ENCODE measurements around the gene MOB3C. TPM values are rescaled to one million over a fixed set of nuclear protein-coding genes. Genes with fewer than 3 reads are reported as not detected.

Gene MOB3C
- total RNA-seq, 2 donors from 2014 or later, result 1.7 to 2.3 TPM

DNA sequence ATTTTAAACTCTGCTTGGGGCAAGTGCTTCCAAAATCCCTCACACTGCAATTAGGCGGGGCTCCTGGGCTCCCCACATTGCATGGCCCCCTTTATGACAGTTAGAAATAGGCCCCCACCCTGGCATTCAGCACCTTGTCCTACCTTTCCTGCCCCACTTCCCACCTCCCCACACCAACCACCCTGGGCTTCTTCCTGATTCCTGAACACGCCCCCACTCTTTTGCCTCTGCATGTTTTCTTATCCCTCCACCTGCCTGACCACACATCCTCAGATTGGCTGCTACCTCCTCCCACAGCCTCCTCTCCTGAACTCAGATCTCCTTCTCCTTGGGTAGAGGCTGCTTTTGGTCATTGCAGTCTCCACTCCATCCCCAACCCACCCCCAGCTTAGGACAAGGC lies 1.5 kb downstream of the MOB3C start:
- WGBS, 2 experiments (ENCODE audit: insufficient coverage in 1 of 2, insufficient read length in 1 of 2), result 89 to 92% methylated on average over 1 to 2 of the region's 2 CpGs
- Histone ChIP-seq H3K36me3 (ENCODE audit: control insufficient read depth, insufficient read depth, low read length) (no peaks in the 10 kb centered on the region), H3K4me1 (ENCODE audit: control insufficient read depth, insufficient read depth, low read length) (peaks cover 7% of the 10 kb centered on the region), H3K4me3 (ENCODE audit: low read length) (no peak overlapping the region), H3K9ac (ENCODE audit: extremely low read depth, low read length, poor library complexity, severe bottlenecking) (no peak overlapping the region), H3K9me3 (ENCODE audit: control insufficient read depth, low read length) (no peaks in the 10 kb centered on the region), H3K27me3 (ENCODE audit: control insufficient read depth, insufficient read depth, low read length, poor library complexity, severe bottlenecking) (peaks cover 36% of the 10 kb centered on the region), H3K27ac (ENCODE audit: low read depth, low read length) (no peak overlapping the region)
- TF ChIP-seq, protein P1, sequence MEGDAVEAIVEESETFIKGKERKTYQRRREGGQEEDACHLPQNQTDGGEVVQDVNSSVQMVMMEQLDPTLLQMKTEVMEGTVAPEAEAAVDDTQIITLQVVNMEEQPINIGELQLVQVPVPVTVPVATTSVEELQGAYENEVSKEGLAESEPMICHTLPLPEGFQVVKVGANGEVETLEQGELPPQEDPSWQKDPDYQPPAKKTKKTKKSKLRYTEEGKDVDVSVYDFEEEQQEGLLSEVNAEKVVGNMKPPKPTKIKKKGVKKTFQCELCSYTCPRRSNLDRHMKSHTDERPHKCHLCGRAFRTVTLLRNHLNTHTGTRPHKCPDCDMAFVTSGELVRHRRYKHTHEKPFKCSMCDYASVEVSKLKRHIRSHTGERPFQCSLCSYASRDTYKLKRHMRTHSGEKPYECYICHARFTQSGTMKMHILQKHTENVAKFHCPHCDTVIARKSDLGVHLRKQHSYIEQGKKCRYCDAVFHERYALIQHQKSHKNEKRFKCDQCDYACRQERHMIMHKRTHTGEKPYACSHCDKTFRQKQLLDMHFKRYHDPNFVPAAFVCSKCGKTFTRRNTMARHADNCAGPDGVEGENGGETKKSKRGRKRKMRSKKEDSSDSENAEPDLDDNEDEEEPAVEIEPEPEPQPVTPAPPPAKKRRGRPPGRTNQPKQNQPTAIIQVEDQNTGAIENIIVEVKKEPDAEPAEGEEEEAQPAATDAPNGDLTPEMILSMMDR (conservative IDR thresholded peaks at IDR 0.05), result no peak
- DNase-seq, result no peak
- Mint-ChIP-seq H3K4me3 (no peak overlapping the region), H3K27me3 (ENCODE audit: insufficient read depth) (peaks cover 43% of the 10 kb centered on the region), H3K4me1 (peaks cover 27% of the 10 kb centered on the region), H3K27ac (no peak overlapping the region), H3K36me3 (ENCODE audit: low read depth) (no peaks in the 10 kb centered on the region), H3K9me3 (no peaks in the 10 kb centered on the region)

DNA sequence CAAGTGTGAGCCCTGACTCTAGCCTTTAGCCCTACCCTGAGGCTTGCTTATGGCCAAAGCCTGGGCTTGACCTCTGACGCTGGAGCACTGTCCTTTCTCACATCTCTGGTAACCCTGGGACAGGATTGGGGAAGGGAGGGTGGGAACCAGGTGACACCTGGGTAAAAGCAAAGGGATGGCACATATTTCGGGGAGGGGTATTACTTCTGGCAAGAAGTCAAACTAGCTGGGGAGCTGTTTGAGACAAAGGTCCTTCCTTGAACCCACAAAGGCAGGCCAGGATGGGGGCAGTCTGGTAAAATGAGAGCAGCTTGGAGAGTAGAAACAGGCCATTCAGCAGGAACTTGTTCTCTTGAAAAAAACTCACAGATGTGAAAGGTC lies 2.0 kb downstream of the MOB3C start:
- Mint-ChIP-seq H3K4me1 (peaks cover 27% of the 10 kb centered on the region), H3K27me3 (ENCODE audit: insufficient read depth) (peaks cover 43% of the 10 kb centered on the region), H3K9me3 (no peaks in the 10 kb centered on the region), H3K36me3 (ENCODE audit: low read depth) (no peaks in the 10 kb centered on the region), H3K27ac (no peak overlapping the region), H3K4me3 (no peak overlapping the region)
- Histone ChIP-seq H3K4me3 (ENCODE audit: low read length) (no peak overlapping the region), H3K27ac (ENCODE audit: low read depth, low read length) (no peak overlapping the region), H3K4me1 (ENCODE audit: control insufficient read depth, insufficient read depth, low read length) (peaks cover 7% of the 10 kb centered on the region), H3K9ac (ENCODE audit: extremely low read depth, low read length, poor library complexity, severe bottlenecking) (no peak overlapping the region), H3K9me3 (ENCODE audit: control insufficient read depth, low read length) (no peaks in the 10 kb centered on the region), H3K27me3 (ENCODE audit: control insufficient read depth, insufficient read depth, low read length, poor library complexity, severe bottlenecking) (peaks cover 35% of the 10 kb centered on the region), H3K36me3 (ENCODE audit: control insufficient read depth, insufficient read depth, low read length) (no peaks in the 10 kb centered on the region)
- no peak for DNase-seq
- 77 to 85% methylated on average over 2 of the region's 2 CpGs for WGBS, 2 experiments (ENCODE audit: insufficient coverage in 1 of 2, insufficient read length in 1 of 2)
- TF ChIP-seq, protein P1 (conservative IDR thresholded peaks at IDR 0.05), result no peak

DNA sequence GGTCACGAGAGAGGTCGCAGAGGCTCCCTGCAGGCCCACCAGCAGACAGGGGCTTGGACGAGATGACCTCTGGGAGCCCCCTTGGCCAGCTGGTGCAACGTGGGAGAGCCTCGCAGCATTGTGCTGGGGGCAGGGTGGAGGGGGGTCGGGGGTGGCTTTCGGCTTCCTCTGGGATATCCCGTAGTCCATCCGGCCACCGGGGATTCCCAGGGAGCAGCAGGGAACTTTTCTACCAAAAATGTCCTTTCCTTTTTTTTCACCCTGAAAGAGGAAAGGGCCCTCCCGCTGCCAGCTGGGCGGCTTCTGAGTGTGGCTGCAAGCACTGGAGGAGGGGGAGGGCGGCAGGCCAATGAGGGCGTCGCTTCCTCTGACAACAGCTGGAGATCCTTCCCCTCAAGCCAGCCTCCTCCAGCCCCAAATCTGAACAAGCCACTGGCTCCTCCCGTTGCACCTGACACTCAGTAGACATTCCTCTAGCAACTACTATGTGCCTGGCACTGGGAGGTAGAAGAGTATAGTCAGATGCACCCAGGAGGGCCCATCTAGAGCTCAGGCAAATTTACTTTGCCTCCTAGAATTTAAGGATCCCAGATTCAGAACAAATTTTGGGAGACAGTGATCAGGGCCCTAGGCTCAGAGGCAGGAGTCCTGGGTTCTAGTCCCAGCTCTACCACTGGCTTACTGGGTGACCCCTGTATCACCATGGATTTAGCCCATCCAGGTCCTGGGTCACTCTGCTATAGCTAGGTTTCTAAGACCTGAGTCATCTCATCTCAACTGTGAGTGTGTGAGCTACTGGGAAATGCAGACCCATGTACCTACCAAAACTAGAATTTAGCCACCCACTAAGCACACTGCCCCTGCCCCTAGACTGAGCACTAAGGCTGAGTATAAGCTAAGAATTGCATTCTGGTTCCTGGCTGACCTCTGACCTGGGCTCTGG lies 2.7 kb downstream of the MOB3C start:
- no peak overlapping the region for H3K27ac Mint-ChIP-seq
- no peak overlapping the region for H3K4me3 ChIP-seq (ENCODE audit: low read length)
- H3K36me3 Mint-ChIP-seq (ENCODE audit: low read depth), result peaks cover 4% of the 10 kb centered on the region
- WGBS, 2 experiments (ENCODE audit: insufficient coverage in 1 of 2, insufficient read length in 1 of 2), result 34% methylated on average over 5 to 16 of the region's 16 CpGs
- no peaks in the 10 kb centered on the region for H3K9me3 ChIP-seq (ENCODE audit: control insufficient read depth, low read length)
- no peaks in the 10 kb centered on the region for H3K36me3 ChIP-seq (ENCODE audit: control insufficient read depth, insufficient read depth, low read length)
- no peak overlapping the region for H3K9ac ChIP-seq (ENCODE audit: extremely low read depth, low read length, poor library complexity, severe bottlenecking)
- H3K9me3 Mint-ChIP-seq, result no peaks in the 10 kb centered on the region
- no peak overlapping the region for H3K27ac ChIP-seq (ENCODE audit: low read depth, low read length)
- peaks cover 37% of the 10 kb centered on the region for H3K27me3 Mint-ChIP-seq (ENCODE audit: insufficient read depth)
- TF ChIP-seq, protein P1 (conservative IDR thresholded peaks at IDR 0.05), result no peak
- H3K4me3 Mint-ChIP-seq, result no peak overlapping the region
- H3K4me1 ChIP-seq (ENCODE audit: control insufficient read depth, insufficient read depth, low read length), result peaks cover 7% of the 10 kb centered on the region
- H3K4me1 Mint-ChIP-seq, result peaks cover 27% of the 10 kb centered on the region
- peaks cover 28% of the 10 kb centered on the region for H3K27me3 ChIP-seq (ENCODE audit: control insufficient read depth, insufficient read depth, low read length, poor library complexity, severe bottlenecking)
- peak; percentile 91 for DNase-seq

Measured in endodermal cell (in vitro differentiated cells).